Esophagus muscularis mucosa (tissue), 4 donors: Measurements from ENCODE around the gene APOC1. TPM values are rescaled to one million over a fixed set of nuclear protein-coding genes. Genes with fewer than 3 reads are reported as not detected.
"Not testable (repeated sequence)": the region's sequence is repeated elsewhere in the genome, so short reads cannot be mapped to it uniquely, and the experiment has no call there.

ENCODE experiments used
- DNase-seq: peaks from one replicate; pipeline ENCODE4 v3.0.0-alpha.2; 2017; ENCODE audit errors: extremely low spot score
- H3K27ac ChIP-seq, 4 donors: fragments of 200-600 bp; sonication (generic); replicated peaks in 1 of 4; 1 replicate in 3 of 4; 2 replicates in 1 of 4; pipeline ENCODE4 v1.5.1; 2016 to 2019; ENCODE audit warnings: mild to moderate bottlenecking in 1 of 4
- H3K27me3 ChIP-seq, 4 donors: fragments of 200-600 bp; sonication (generic); one replicate each; pipeline versions ENCODE4 v1.5.1 to v1.6.0; 2016 to 2019
- H3K36me3 ChIP-seq, 4 donors: fragments of 200-600 bp; sonication (generic); one replicate each; pipeline ENCODE4 v1.5.1; 2016 to 2019
- H3K4me1 ChIP-seq, 4 donors: fragments of 200-600 bp; sonication (generic); one replicate each; pipeline ENCODE4 v1.5.1; 2016 to 2019
- H3K4me3 ChIP-seq, 4 donors: fragments of 200-600 bp; sonication (generic); 1 replicate in 2 of 4; 2 replicates in 2 of 4; pipeline ENCODE4 v1.5.1; 2016 to 2019; ENCODE audit warnings: mild to moderate bottlenecking in 4 of 4, moderate library complexity in 1 of 4
- H3K9me3 ChIP-seq, 4 donors: fragments of 200-600 bp; sonication (generic); 1 replicate in 3 of 4; 2 replicates in 1 of 4; pipeline ENCODE4 v1.5.1; 2016 to 2019
- CTCF ChIP-seq, 3 experiments: fragments of 200-600 bp in 2 of 3; fragments of 450-650 bp in 1 of 3; sonication (generic) in 2 of 3; IDR thresholded peaks; one replicate each; pipeline ENCODE4 v1.5.1; 2017 to 2019; ENCODE audit warnings: antibody characterized with exemption in 3 of 3, mild to moderate bottlenecking in 2 of 3, moderate library complexity in 1 of 3
- EP300 ChIP-seq: sonication (generic); formaldehyde crosslinking; IDR thresholded peaks from one replicate; pipeline ENCODE4 v1.6.1; 2017; ENCODE audit warnings: antibody characterized with exemption
- POLR2A ChIP-seq: fragments of 450-650 bp; IDR thresholded peaks from one replicate; pipeline ENCODE4 v1.6.1; 2017; ENCODE audit warnings: antibody characterized with exemption, moderate library complexity, mild to moderate bottlenecking, low read depth
- POLR2AphosphoS5 ChIP-seq, 2 donors: sonication (generic); formaldehyde crosslinking; IDR thresholded peaks; one replicate each; pipeline ENCODE4 v1.6.1; 2017; ENCODE audit warnings: antibody characterized with exemption in 2 of 2
- WGBS: methylation state at CpG from one replicate; pipeline ENCODE4 v1.1.5; 2018; 5-methylcytosine and 5-hydroxymethylcytosine counted together
- intact Hi-C: fragments of 100-400 bp; cut with DNase I; formaldehyde crosslinking; loops from one replicate; pipeline ENCODE4 v1.15.1; 2023
- total RNA-seq, 4 donors: library from RNA; depleted of rRNA; stranded (reverse); fragments of >200 nt; gene quantifications; one replicate each; pipeline versions ENCODE4 v1.1.0 to v1.2.1, GENCODE V29; 2016

The APOC1 gene
- total RNA-seq, 4 donors from 2014 or later = 2.5 TPM; not detected in 3

DNA sequence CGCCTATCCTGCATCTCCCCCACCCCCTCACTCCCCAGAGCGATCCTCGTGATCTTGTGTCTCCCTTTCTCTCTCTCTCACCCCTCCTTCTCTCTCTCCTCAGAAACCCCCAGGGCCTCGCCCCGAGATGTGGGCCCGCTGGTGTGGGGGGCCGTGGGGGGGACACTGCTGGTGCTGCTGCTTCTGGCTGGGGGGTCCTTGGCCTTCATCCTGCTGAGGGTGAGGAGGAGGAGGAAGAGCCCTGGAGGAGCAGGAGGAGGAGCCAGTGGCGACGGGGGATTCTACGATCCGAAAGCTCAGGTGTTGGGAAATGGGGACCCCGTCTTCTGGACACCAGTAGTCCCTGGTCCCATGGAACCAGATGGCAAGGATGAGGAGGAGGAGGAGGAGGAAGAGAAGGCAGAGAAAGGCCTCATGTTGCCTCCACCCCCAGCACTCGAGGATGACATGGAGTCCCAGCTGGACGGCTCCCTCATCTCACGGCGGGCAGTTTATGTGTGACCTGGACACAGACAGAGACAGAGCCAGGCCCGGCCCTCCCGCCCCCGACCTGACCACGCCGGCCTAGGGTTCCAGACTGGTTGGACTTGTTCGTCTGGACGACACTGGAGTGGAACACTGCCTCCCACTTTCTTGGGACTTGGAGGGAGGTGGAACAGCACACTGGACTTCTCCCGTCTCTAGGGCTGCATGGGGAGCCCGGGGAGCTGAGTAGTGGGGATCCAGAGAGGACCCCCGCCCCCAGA, 36.1 kb upstream of the APOC1 start:
- DNase-seq = no peak
- Histone ChIP-seq H3K27me3 (no peaks in the 10 kb centered on the region), H3K36me3 (peaks cover 29 to 77% (median 71%) of the 10 kb centered on the region in 4 donors), H3K9me3 (no peaks in the 10 kb centered on the region), H3K27ac (no peak overlapping the region), H3K4me1 (peaks cover 0 to 14% (median 8%) of the 10 kb centered on the region in 4 donors), H3K4me3 (no peak overlapping the region)
- intact Hi-C loops = no loop called here
- 81% methylated on average over 26 of the region's 26 CpGs for WGBS
- TF ChIP-seq POLR2AphosphoS5 (IDR thresholded peaks at IDR 0.05) (no peak), CTCF (IDR thresholded peaks at IDR 0.05) (no peak), EP300 (no peak), POLR2A (no peak)

- TF ChIP-seq CTCF (IDR thresholded peaks at IDR 0.05) (no peak), POLR2A (no peak), POLR2AphosphoS5 (IDR thresholded peaks at IDR 0.05) (no peak), EP300 (no peak)
- Histone ChIP-seq H3K4me1 (peaks cover 0 to 14% (median 8%) of the 10 kb centered on the region in 4 donors), H3K9me3 (no peaks in the 10 kb centered on the region), H3K36me3 (peaks cover 19 to 77% (median 69%) of the 10 kb centered on the region in 4 donors), H3K4me3 (no peak overlapping the region), H3K27ac (peak overlapping the region in 1 of 4 donors; percentile 10), H3K27me3 (no peaks in the 10 kb centered on the region)
- intact Hi-C loops = no loop called here
- DNase-seq = no peak
- 76% methylated on average over 17 of the region's 18 CpGs for WGBS
These were observed 34.9 kb upstream of the APOC1 start for GRCh38 chr19:44879309-44880065.

GRCh38 chr19:44882063-44882462, 32.3 kb upstream of the APOC1 start:
- intact Hi-C loops = no loop called here
- H3K27me3 ChIP-seq = no peaks in the 10 kb centered on the region
- H3K36me3 ChIP-seq = peaks cover 0 to 74% (median 66%) of the 10 kb centered on the region in 4 donors
- DNase-seq = no peak
- H3K27ac ChIP-seq = no peak overlapping the region
- WGBS = 89% methylated on average over 15 of the region's 15 CpGs
- H3K4me1 ChIP-seq = peaks cover 0 to 6% (median 0%) of the 10 kb centered on the region in 4 donors
- H3K9me3 ChIP-seq = no peaks in the 10 kb centered on the region
- H3K4me3 ChIP-seq = no peak overlapping the region
- TF ChIP-seq EP300 = no peak
- no peak for TF ChIP-seq POLR2AphosphoS5 (IDR thresholded peaks at IDR 0.05)
- TF ChIP-seq CTCF (IDR thresholded peaks at IDR 0.05) = no peak
- no peak for TF ChIP-seq POLR2A

DNA sequence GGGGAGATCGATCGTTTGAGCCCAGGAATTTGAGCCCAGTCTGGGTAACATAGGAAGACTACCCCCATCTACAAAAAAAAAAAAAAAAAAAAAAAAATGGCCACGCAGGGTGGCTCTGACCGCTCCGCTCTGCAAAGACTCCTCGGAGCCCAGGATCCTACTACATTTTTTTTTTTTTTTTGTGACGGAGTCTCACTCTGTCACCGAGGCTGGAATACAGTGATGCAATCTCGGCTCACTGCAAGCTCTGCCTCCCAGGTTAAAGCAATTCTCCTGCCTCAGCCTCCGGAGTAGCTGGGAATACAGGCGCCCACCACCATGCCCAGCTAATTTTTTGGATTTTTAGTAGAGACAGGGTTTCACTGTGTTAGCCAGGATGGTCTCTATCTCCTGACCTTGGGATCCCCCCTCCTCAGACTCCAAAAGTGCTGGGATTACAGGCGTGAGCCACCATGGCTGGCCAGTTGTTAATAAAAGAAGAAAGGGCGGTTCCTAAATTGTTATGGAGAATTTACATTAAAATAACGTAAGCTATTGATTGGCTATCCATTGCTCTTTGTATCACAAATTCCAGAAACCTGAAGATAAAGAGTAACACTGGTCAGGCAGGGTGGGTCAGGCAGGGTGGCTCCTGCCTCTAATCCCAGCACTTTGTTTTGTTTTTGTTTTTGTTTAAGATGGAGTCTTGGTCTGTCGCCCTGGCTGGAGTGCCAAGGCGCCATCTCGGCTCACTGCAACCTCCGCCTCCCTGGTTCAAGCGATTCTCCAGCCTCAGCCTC, 31.6 kb upstream of the APOC1 start:
- H3K9me3 ChIP-seq, H3K4me3 ChIP-seq, intact Hi-C loops, DNase-seq, H3K4me1 ChIP-seq, H3K27ac ChIP-seq, H3K27me3 ChIP-seq: not testable (repeated sequence)
- H3K36me3 ChIP-seq = peaks cover under 1 to 74% (median 66%) of the 10 kb centered on the region in 4 donors
- 95% methylated on average over 19 of the region's 19 CpGs for WGBS

DNA sequence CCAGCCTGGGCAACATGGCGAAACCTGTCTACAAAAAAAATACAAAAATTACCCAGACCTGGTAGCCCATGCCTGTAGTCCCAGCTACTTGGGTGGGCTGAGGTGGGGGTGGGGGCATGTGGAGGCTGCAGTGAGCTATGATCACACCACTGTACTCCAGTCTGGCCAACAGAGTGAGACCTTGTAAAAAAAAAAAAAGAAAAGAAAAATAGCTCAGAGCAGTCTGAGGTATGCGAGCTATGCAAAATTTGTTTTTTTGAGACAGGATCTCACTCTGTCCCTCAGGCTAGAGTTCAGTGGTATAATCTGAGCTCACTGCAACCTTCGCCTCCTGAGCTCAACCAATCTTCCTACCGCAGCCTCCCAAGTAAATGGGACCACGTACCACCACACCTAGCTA, 30.5 kb upstream of the APOC1 start:
- 89% methylated on average over 5 of the region's 5 CpGs for WGBS
- Histone ChIP-seq H3K4me1 (peaks cover 0 to 6% (median 0%) of the 10 kb centered on the region in 4 donors), H3K9me3 (no peaks in the 10 kb centered on the region), H3K27me3 (no peaks in the 10 kb centered on the region), H3K27ac (no peak overlapping the region), H3K4me3 (no peak overlapping the region), H3K36me3 (peaks cover 7 to 74% (median 66%) of the 10 kb centered on the region in 4 donors)
- DNase-seq = no peak
- intact Hi-C loops = no loop called here
- TF ChIP-seq POLR2AphosphoS5 (IDR thresholded peaks at IDR 0.05) = no peak
- no peak for TF ChIP-seq CTCF (IDR thresholded peaks at IDR 0.05)
- no peak for TF ChIP-seq POLR2A
- TF ChIP-seq EP300 = no peak
